Measurements from ENCODE around the gene KRTAP10-11.
A peak's percentile ranks its signal among the peaks of the same experiment; 100 is the strongest.
"Not testable (repeated sequence)": the region's sequence is repeated elsewhere in the genome, so short reads cannot be mapped to it uniquely, and the experiment has no call there.

Gene KRTAP10-11

GRCh38 chr21:44657635-44658540 lies 11.7 kb downstream of the KRTAP10-11 start, which contains the start of gene KRTAP12-3:
KRTAP12-3 (plus strand) TSS chr21:44657932; CDS start chr21:44657980, 48 bp downstream.
- DNase-seq (ENCODE audit: low read depth) = no peak
- TF ChIP-seq POLR2A (IDR thresholded peaks at IDR 0.05; ENCODE audit: extremely low read depth, insufficient read length) (no peak), MAX (IDR thresholded peaks at IDR 0.05; ENCODE audit: low read depth, low read length) (no peak), CTCF (IDR thresholded peaks at IDR 0.05; ENCODE audit: low read depth, low read length) (no peak), MYC (IDR thresholded peaks at IDR 0.05; ENCODE audit: low read depth, low read length) (no peak)
- no peak within 1 kb of the TSS for H3K4me3 ChIP-seq (ENCODE audit: low read depth, low read length)

- H3K4me3 ChIP-seq (ENCODE audit: low read depth, low read length) = no peak overlapping the region
- TF ChIP-seq MAX (IDR thresholded peaks at IDR 0.05; ENCODE audit: low read depth, low read length) (no peak), CTCF (IDR thresholded peaks at IDR 0.05; ENCODE audit: low read depth, low read length) (no peak), POLR2A (IDR thresholded peaks at IDR 0.05; ENCODE audit: extremely low read depth, insufficient read length) (no peak), MYC (IDR thresholded peaks at IDR 0.05; ENCODE audit: low read depth, low read length) (no peak)
- peak; percentile 48 for DNase-seq (ENCODE audit: low read depth)
Observed at GRCh38 chr21:44658541-44658910, 12.3 kb downstream of the KRTAP10-11 start.

- peak; percentile 69 for DNase-seq (ENCODE audit: low read depth)
- H3K4me3 ChIP-seq (ENCODE audit: low read depth, low read length) = no peak overlapping the region
- TF ChIP-seq MYC (IDR thresholded peaks at IDR 0.05; ENCODE audit: low read depth, low read length) (no peak), POLR2A (IDR thresholded peaks at IDR 0.05; ENCODE audit: extremely low read depth, insufficient read length) (no peak), MAX (IDR thresholded peaks at IDR 0.05; ENCODE audit: low read depth, low read length) (no peak), CTCF (IDR thresholded peaks at IDR 0.05; ENCODE audit: low read depth, low read length) (no peak)
Observed at GRCh38 chr21:44658913-44659595, 12.8 kb downstream of the KRTAP10-11 start.

- H3K4me3 ChIP-seq (ENCODE audit: low read depth, low read length) = not testable (repeated sequence)
Observed at GRCh38 chr21:44661567-44661966, 15.4 kb downstream of the KRTAP10-11 start.

GRCh38 chr21:44664691-44665090 lies 18.5 kb downstream of the KRTAP10-11 start:
- DNase-seq (ENCODE audit: low read depth) = no peak
- TF ChIP-seq MYC (IDR thresholded peaks at IDR 0.05; ENCODE audit: low read depth, low read length) = no peak
- no peak for TF ChIP-seq CTCF (IDR thresholded peaks at IDR 0.05; ENCODE audit: low read depth, low read length)
- TF ChIP-seq POLR2A (IDR thresholded peaks at IDR 0.05; ENCODE audit: extremely low read depth, insufficient read length) = no peak
- TF ChIP-seq MAX (IDR thresholded peaks at IDR 0.05; ENCODE audit: low read depth, low read length) = no peak
- no peak overlapping the region for H3K4me3 ChIP-seq (ENCODE audit: low read depth, low read length)

More at GRCh38 chr21:44661567-44661966, 15.4 kb downstream of the KRTAP10-11 start:
- DNase-seq (ENCODE audit: low read depth) = not testable (repeated sequence)
